ENCODE measurements around the gene GAB1.

The GAB1 gene

GRCh38 chr4:143438710-143439109, 102.0 kb downstream of the GAB1 start:
- H3K4me3 ChIP-seq (replicated peaks; ENCODE audit: low read depth, low read length), result no peak overlapping the region
- TF ChIP-seq, protein P1, sequence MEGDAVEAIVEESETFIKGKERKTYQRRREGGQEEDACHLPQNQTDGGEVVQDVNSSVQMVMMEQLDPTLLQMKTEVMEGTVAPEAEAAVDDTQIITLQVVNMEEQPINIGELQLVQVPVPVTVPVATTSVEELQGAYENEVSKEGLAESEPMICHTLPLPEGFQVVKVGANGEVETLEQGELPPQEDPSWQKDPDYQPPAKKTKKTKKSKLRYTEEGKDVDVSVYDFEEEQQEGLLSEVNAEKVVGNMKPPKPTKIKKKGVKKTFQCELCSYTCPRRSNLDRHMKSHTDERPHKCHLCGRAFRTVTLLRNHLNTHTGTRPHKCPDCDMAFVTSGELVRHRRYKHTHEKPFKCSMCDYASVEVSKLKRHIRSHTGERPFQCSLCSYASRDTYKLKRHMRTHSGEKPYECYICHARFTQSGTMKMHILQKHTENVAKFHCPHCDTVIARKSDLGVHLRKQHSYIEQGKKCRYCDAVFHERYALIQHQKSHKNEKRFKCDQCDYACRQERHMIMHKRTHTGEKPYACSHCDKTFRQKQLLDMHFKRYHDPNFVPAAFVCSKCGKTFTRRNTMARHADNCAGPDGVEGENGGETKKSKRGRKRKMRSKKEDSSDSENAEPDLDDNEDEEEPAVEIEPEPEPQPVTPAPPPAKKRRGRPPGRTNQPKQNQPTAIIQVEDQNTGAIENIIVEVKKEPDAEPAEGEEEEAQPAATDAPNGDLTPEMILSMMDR (IDR thresholded peaks at IDR 0.05; ENCODE audit: low read length, missing control alignments), result no peak
- DNase-seq (ENCODE audit: low read depth), result no peak

GRCh38 chr4:143441109-143441508, 104.4 kb downstream of the GAB1 start:
- no peak for DNase-seq (ENCODE audit: low read depth)
- TF ChIP-seq, protein P1 (IDR thresholded peaks at IDR 0.05; ENCODE audit: low read length, missing control alignments), result no peak
- no peak overlapping the region for H3K4me3 ChIP-seq (replicated peaks; ENCODE audit: low read depth, low read length)

GRCh38 chr4:143441678-143442077, 105.0 kb downstream of the GAB1 start:
- no peak for DNase-seq (ENCODE audit: low read depth)
- H3K4me3 ChIP-seq (replicated peaks; ENCODE audit: low read depth, low read length), result no peak overlapping the region
- TF ChIP-seq, protein P1 (IDR thresholded peaks at IDR 0.05; ENCODE audit: low read length, missing control alignments), result no peak

DNA sequence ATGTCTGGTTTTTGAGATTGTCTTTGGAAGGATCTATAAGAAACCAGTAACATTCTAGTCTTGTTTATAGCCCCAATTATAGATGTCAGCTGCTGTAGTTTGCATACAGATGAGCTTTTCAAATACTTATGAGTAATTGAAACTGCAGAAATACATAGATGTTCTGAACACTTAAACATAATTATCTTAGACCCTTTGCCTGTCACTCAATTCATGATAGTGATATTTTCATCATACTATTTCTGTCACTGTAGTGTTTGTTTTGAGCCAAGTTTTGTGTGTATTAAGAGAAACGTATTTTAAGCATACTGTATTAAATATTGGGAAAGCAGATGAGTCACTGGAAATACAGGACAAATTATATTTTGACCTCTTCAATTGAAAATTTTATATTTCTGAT, 107.1 kb downstream of the GAB1 start:
- DNase-seq (ENCODE audit: low read depth), result no peak
- TF ChIP-seq, protein P1 (IDR thresholded peaks at IDR 0.05; ENCODE audit: low read length, missing control alignments), result no peak
- H3K4me3 ChIP-seq (replicated peaks; ENCODE audit: low read depth, low read length), result no peak overlapping the region

GRCh38 chr4:143451186-143451585, 114.5 kb downstream of the GAB1 start:
- TF ChIP-seq, protein P1 (IDR thresholded peaks at IDR 0.05; ENCODE audit: low read length, missing control alignments), result no peak
- no peak overlapping the region for H3K4me3 ChIP-seq (replicated peaks; ENCODE audit: low read depth, low read length)

GRCh38 chr4:143455211-143455610, 118.5 kb downstream of the GAB1 start:
- DNase-seq (ENCODE audit: low read depth), result no peak
- TF ChIP-seq, protein P1 (IDR thresholded peaks at IDR 0.05; ENCODE audit: low read length, missing control alignments), result no peak
- H3K4me3 ChIP-seq (replicated peaks; ENCODE audit: low read depth, low read length), result no peak overlapping the region

More at GRCh38 chr4:143451186-143451585, 114.5 kb downstream of the GAB1 start:
- no peak for DNase-seq (ENCODE audit: low read depth)

- DNase-seq (ENCODE audit: low read depth), result no peak
- H3K4me3 ChIP-seq (replicated peaks; ENCODE audit: low read depth, low read length), result no peak overlapping the region
- TF ChIP-seq, protein P1 (IDR thresholded peaks at IDR 0.05; ENCODE audit: low read length, missing control alignments), result no peak
These were observed 122.3 kb downstream of the GAB1 start for GRCh38 chr4:143458966-143459365.

All from fibroblast of pulmonary artery (primary cell).